Spleen (tissue), 7 donors: ENCODE results near the gene CARS2.

Experiments
- POLR2A ChIP-seq, 3 donors: fragments of 450-650 bp; IDR thresholded peaks; one replicate each; pipeline ENCODE4 v1.5.1; 2017; ENCODE audit warnings: antibody characterized with exemption in 3 of 3, mild to moderate bottlenecking in 1 of 3
- POLR2AphosphoS5 ChIP-seq, 3 donors: sonication (generic); formaldehyde crosslinking; IDR thresholded peaks; one replicate each; pipeline ENCODE4 v1.5.1; 2017; ENCODE audit warnings: antibody characterized with exemption in 3 of 3
- TF ChIP-seq, protein P1 (sequence below), 11 experiments: fragments of 200-600 bp in 7 of 11; fragments of 450-650 bp in 4 of 11; sonication (generic) in 4 of 11; IDR thresholded peaks in 8 of 11; conservative IDR thresholded peaks in 3 of 11; 1 replicate in 7 of 11; 2 replicates in 4 of 11; pipeline versions ENCODE4 v1.4.0 to v1.8.0; 2016 to 2021; ENCODE audit warnings: antibody characterized with exemption in 11 of 11, inconsistent platforms in 4 of 11, mild to moderate bottlenecking in 1 of 11
- donor health status: DM: no; HTN: no; CAD: no; lungs with moderate emphysema.
- donor health status: DM: no; HTN: no; CAD: no.
- donor health status: DM: no; HTN: no; CAD: no.

DNA sequence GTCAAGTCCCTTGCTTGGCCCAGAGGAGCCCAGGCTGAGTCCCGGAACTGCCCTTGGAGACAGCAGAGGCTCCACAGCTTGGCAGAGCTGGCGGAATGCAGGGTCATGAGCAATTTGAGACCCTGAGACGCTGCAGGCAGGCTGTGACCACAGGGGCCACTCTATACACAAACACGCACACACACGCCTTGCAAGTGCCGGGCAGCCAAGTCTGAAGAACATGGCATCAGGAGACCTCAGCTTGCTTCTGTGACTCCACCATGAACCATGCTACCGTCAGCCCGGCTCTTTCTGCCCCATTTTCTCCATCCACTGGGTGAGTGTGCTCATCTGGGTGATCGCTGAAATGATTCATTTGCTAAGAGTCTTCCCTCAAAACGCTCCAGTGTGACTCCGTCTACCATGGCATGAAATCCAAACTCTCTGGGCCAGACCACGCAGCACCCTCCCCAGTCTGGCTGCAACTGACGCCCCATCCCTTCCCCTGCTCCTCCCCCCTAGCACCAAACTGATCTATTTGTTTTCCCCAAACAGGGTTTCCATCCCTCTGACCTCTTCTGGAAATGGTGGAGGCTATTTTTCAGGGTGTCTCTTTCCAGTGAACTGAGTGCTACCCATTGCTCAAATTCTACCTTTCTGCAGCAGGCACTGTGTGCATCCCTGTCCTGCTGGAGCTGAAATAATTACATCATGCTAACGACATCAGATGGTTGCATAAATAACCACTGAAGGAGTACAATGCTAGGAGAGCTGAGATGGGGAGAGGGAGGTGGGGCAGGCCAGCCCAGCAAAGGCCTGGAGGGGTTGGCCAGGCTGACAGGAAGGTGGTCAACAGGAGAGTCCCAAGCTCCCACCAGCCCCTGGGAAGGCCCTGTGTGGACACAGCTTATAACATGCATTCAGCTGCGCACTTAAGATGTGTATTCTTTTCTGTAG is 3.1 kb downstream of the CARS2 start:
- TF ChIP-seq, protein P1, sequence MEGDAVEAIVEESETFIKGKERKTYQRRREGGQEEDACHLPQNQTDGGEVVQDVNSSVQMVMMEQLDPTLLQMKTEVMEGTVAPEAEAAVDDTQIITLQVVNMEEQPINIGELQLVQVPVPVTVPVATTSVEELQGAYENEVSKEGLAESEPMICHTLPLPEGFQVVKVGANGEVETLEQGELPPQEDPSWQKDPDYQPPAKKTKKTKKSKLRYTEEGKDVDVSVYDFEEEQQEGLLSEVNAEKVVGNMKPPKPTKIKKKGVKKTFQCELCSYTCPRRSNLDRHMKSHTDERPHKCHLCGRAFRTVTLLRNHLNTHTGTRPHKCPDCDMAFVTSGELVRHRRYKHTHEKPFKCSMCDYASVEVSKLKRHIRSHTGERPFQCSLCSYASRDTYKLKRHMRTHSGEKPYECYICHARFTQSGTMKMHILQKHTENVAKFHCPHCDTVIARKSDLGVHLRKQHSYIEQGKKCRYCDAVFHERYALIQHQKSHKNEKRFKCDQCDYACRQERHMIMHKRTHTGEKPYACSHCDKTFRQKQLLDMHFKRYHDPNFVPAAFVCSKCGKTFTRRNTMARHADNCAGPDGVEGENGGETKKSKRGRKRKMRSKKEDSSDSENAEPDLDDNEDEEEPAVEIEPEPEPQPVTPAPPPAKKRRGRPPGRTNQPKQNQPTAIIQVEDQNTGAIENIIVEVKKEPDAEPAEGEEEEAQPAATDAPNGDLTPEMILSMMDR (IDR thresholded peaks at IDR 0.05 in 8 of 11, conservative IDR thresholded peaks at IDR 0.05 in 3 of 11), result no peak
- no peak for TF ChIP-seq POLR2A (IDR thresholded peaks at IDR 0.05)
- TF ChIP-seq POLR2AphosphoS5 (IDR thresholded peaks at IDR 0.05), result no peak
